IPS-20b (cell line): ENCODE measurements around the gene ACKR3.

Experiments
- H3K27ac ChIP-seq: one replicate; pipeline ENCODE4 v1.5.1; 2013; ENCODE audit warnings: low read length
- H3K27me3 ChIP-seq: 2 replicates; pipeline ENCODE4 v1.6.1; 2013; ENCODE audit warnings: mild to moderate bottlenecking, low read length, inconsistent platforms; ENCODE audit not compliant: insufficient read depth
- H3K36me3 ChIP-seq: 2 replicates; pipeline ENCODE4 v1.6.1; 2013; ENCODE audit warnings: low read depth, mild to moderate bottlenecking, inconsistent platforms, low read length, moderate library complexity; ENCODE audit not compliant: insufficient read depth
- H3K4me1 ChIP-seq: 2 replicates; pipeline ENCODE4 v1.6.1; 2013; ENCODE audit warnings: mild to moderate bottlenecking, control low read depth, inconsistent platforms, low read length, moderate library complexity; ENCODE audit not compliant: insufficient read depth
- H3K4me3 ChIP-seq: 2 replicates; pipeline ENCODE4 v1.5.1; 2013; ENCODE audit warnings: mild to moderate bottlenecking, low read length, inconsistent platforms
- H3K9ac ChIP-seq: 2 replicates; pipeline ENCODE4 v1.6.1; 2013; ENCODE audit warnings: low read depth, mild to moderate bottlenecking, inconsistent platforms, low read length, moderate library complexity
- H3K9me3 ChIP-seq: 2 replicates; pipeline ENCODE4 v1.6.1; 2013; ENCODE audit warnings: mild to moderate bottlenecking, low read depth, low read length, inconsistent platforms; ENCODE audit not compliant: insufficient read depth

The ACKR3 gene

GRCh38 chr2:236580746-236581355, 11.2 kb downstream of the ACKR3 start:
- H3K4me3 ChIP-seq = no peak overlapping the region
- no peak overlapping the region for H3K27ac ChIP-seq
- no peaks in the 10 kb centered on the region for H3K27me3 ChIP-seq
- H3K36me3 ChIP-seq = no peaks in the 10 kb centered on the region
- H3K9me3 ChIP-seq = no peaks in the 10 kb centered on the region
- peaks cover 12% of the 10 kb centered on the region; the same call in 1 of the 2 replicates for H3K4me1 ChIP-seq
- H3K9ac ChIP-seq = no peak overlapping the region

GRCh38 chr2:236581546-236581945, 11.9 kb downstream of the ACKR3 start:
- H3K27me3 ChIP-seq = no peaks in the 10 kb centered on the region
- H3K4me1 ChIP-seq = peaks cover 7% of the 10 kb centered on the region; the same call in 1 of the 2 replicates
- no peak overlapping the region for H3K9ac ChIP-seq
- no peaks in the 10 kb centered on the region for H3K36me3 ChIP-seq
- no peaks in the 10 kb centered on the region for H3K9me3 ChIP-seq
- H3K27ac ChIP-seq = no peak overlapping the region
- no peak overlapping the region for H3K4me3 ChIP-seq

GRCh38 chr2:236582968-236583367, 13.3 kb downstream of the ACKR3 start:
- Histone ChIP-seq H3K27me3 (no peaks in the 10 kb centered on the region), H3K27ac (no peak overlapping the region)

DNA sequence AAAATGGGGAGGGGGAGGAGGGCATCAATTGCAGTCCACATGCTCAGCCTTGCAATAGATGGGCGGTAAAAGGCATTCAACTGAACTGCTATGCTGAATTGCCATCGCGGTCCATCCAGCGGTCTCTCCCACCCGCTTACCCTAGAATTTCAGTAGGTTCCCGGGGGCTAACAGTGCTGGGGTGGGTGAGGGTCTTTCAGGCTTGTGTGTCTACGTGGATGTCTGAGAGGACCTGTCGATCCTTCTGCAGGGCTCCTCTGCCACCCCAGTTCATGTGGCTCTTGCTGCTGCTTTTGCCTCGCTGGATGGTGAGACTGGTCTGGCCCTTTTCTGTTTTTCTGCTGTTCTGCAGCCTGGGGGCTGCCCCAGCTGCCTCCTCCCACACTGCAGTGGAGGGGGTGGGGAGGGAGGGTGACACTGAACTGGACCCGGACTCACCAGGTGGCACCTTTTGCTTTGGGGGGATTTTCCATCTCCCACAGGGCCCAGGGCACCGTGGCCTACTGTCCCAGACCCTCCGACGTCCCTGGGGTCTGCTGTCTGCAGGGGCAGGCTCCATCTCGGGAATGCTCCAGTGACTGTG, 14.1 kb downstream of the ACKR3 start:
- H3K9me3 ChIP-seq = no peaks in the 10 kb centered on the region

More at GRCh38 chr2:236582968-236583367, 13.3 kb downstream of the ACKR3 start:
- Histone ChIP-seq H3K9ac (no peak overlapping the region), H3K9me3 (no peaks in the 10 kb centered on the region), H3K4me1 (peaks cover 6% of the 10 kb centered on the region; the same call in 1 of the 2 replicates), H3K36me3 (no peaks in the 10 kb centered on the region), H3K4me3 (no peak overlapping the region)

DNA sequence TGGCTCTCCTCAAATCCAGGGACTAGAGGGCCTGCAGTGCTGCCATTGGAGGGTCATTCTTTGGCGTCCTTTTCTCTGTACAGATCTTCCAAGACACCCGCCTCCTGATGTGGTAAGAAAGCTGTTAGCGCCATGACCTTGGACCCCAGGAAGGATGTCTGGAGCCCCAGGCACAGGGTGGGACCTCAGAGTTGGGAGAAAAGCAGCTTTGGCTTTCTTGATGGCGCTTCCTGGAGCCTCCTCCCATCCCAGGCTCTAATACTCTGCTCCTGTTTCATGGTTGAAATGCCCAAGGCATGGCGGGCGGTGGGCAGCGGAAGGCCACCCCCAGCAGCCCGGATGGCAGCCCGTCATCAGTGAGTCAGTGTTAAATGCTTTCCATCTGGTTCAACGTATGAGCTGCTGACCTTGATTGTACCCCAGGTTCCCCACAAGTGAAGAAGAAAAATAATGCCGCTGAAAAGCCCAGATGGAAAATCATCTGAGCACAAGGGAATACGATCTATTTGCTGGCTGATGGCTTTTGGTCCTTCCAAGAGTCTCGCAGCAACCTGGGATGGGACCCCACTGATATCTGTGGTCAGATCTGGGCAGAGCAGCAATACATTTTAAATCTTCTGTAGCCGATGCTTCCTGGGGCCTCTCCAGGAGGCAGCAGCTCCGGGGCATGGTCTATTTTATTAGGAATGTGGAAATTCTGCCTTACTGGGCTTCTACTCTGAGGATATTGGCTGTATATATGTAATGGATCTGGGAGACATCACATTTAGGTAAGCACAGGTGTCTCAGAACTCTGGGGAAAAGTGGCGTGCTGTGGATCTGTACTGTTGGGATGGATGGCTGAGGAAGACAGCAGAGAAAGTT, 15.1 kb downstream of the ACKR3 start:
- Histone ChIP-seq H3K36me3 (no peaks in the 10 kb centered on the region), H3K27ac (no peak overlapping the region), H3K27me3 (no peaks in the 10 kb centered on the region), H3K4me1 (no peaks in the 10 kb centered on the region), H3K9me3 (no peaks in the 10 kb centered on the region), H3K4me3 (no peak overlapping the region), H3K9ac (no peak overlapping the region)

More for the DNA sequence above, 14.1 kb downstream of the ACKR3 start:
- Histone ChIP-seq H3K36me3 (no peaks in the 10 kb centered on the region), H3K27me3 (no peaks in the 10 kb centered on the region), H3K4me1 (peaks cover 5% of the 10 kb centered on the region; the same call in 1 of the 2 replicates), H3K4me3 (no peak overlapping the region), H3K9ac (no peak overlapping the region), H3K27ac (no peak overlapping the region)

GRCh38 chr2:236585966-236586365, 16.3 kb downstream of the ACKR3 start:
- H3K9me3 ChIP-seq = no peaks in the 10 kb centered on the region
- no peaks in the 10 kb centered on the region for H3K4me1 ChIP-seq
- H3K27ac ChIP-seq = no peak overlapping the region
- H3K36me3 ChIP-seq = no peaks in the 10 kb centered on the region
- no peak overlapping the region for H3K9ac ChIP-seq
- H3K4me3 ChIP-seq = no peak overlapping the region
- H3K27me3 ChIP-seq = no peaks in the 10 kb centered on the region

DNA sequence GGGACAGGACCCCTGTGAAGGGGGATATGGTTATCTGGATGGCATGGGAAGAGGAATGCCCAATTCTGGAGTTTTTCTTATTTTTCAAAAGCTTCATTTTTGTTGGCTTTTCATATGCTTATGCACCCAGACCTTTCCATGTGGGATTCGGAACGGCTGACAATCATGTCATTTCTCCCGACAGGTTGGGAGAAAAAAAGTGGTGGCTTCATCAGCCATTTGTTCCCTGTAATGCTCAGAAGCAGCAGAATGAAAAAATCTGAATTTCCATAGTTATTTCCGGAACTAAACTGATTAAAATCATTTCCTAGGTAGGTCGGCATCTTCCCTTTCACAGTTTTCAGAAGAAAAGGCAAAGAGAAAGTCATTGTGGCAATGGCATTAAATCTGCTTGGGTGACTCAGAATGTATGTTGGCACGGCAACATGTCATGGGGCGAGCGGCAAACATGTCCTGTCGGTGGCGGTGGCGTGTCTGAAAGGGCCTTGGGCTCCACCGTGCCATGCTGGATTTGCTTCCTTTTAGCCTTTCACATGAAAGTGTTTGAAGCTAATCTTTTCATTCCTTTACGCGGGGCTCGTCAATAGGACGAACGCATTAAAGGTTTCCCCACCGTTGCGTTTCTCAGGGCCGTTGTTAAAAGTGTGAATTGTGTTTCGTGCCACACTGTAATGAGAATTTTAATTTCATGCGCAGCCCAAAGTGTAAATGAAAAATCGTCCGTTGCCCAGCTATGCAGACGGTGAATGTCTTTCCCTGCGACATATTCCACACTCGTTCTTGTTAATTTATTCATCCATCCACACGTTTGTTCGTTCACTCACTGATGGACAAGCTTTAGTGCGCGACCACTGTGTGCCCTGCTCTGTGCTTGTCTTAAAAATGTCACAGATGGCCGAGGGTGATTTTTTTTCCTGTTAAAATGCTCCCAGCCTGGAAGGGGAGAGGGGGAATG, 18.5 kb downstream of the ACKR3 start:
- H3K9me3 ChIP-seq = no peaks in the 10 kb centered on the region

GRCh38 chr2:236588932-236589592, 19.4 kb downstream of the ACKR3 start:
- H3K27ac ChIP-seq = no peak overlapping the region
- no peaks in the 10 kb centered on the region for H3K27me3 ChIP-seq
- H3K4me3 ChIP-seq = no peak overlapping the region
- H3K36me3 ChIP-seq = no peaks in the 10 kb centered on the region
- no peaks in the 10 kb centered on the region for H3K9me3 ChIP-seq
- no peak overlapping the region for H3K9ac ChIP-seq
- no peaks in the 10 kb centered on the region for H3K4me1 ChIP-seq

More for the DNA sequence above, 18.5 kb downstream of the ACKR3 start:
- Histone ChIP-seq H3K4me3 (no peak overlapping the region), H3K27ac (no peak overlapping the region), H3K36me3 (no peaks in the 10 kb centered on the region), H3K9ac (no peak overlapping the region), H3K27me3 (no peaks in the 10 kb centered on the region), H3K4me1 (no peaks in the 10 kb centered on the region)

DNA sequence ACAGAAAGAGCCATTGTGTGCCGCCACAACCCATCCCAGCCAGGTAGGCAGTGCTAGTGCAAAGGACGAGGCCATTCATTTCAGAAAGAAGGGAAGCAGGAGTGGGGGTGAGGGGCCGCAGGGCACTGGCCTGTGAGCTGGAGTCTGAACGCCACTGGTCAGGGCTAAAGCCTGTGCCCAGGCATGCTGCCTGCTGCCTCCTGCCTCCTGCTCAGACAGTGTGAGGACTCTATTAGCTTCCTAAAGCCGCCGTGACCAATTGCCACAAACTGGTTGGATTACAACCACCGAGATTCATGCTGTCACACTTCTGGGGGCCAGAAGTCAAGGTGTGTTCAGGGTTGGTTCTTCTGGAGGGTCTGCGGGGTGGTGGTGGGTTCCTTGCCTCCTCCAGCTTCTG, 21.2 kb downstream of the ACKR3 start:
- H3K27ac ChIP-seq = no peak overlapping the region
- no peaks in the 10 kb centered on the region for H3K27me3 ChIP-seq
- no peaks in the 10 kb centered on the region for H3K9me3 ChIP-seq
- no peaks in the 10 kb centered on the region for H3K4me1 ChIP-seq
- H3K4me3 ChIP-seq = no peak overlapping the region
- H3K9ac ChIP-seq = no peak overlapping the region
- no peaks in the 10 kb centered on the region for H3K36me3 ChIP-seq

DNA sequence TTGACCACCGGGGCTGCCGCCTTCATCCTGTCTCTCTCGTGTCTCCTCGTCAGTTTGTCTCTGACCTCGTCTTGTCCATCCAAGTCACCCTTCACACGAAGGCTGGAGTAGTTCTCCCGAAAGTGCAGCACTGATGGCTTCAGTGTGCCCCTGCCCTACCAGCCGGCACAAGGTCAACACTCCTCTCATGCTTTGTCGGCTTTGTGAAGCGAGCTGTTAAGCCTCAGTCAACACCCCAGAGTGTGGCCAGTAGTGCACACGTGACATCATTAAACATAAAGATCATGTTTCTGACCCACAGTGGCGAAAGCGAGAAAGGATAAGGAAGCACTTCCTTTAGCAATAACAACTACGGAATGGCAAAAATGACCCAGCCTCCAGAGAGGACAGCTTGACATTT, 23.2 kb downstream of the ACKR3 start:
- H3K9me3 ChIP-seq = no peaks in the 10 kb centered on the region
- H3K36me3 ChIP-seq = no peaks in the 10 kb centered on the region
- H3K4me3 ChIP-seq = no peak overlapping the region
- no peak overlapping the region for H3K9ac ChIP-seq
- H3K4me1 ChIP-seq = no peaks in the 10 kb centered on the region
- H3K27me3 ChIP-seq = no peaks in the 10 kb centered on the region
- H3K27ac ChIP-seq = no peak overlapping the region

GRCh38 chr2:236593531-236593930, 23.9 kb downstream of the ACKR3 start:
- no peaks in the 10 kb centered on the region for H3K4me1 ChIP-seq
- no peaks in the 10 kb centered on the region for H3K36me3 ChIP-seq
- H3K4me3 ChIP-seq = no peak overlapping the region
- no peaks in the 10 kb centered on the region for H3K27me3 ChIP-seq
- no peaks in the 10 kb centered on the region for H3K9me3 ChIP-seq
- no peak overlapping the region for H3K27ac ChIP-seq
- no peak overlapping the region for H3K9ac ChIP-seq
